Neural progenitor cell (in vitro differentiated cells): Measurements from ENCODE around the gene MEIS1. TPM values are rescaled to one million over a fixed set of nuclear protein-coding genes. Genes with fewer than 3 reads are reported as not detected.

Experiments used
- DNase-seq: peaks from one replicate; pipeline ENCODE4 v3.0.0-alpha.2; 2016; ENCODE audit warnings: low spot score
- H2AFZ ChIP-seq: fragments of 200-600 bp; sonication (generic); replicated peaks from 2 replicates; pipeline ENCODE4 v1.6.1; 2016; ENCODE audit warnings: antibody characterized with exemption
- H3F3A ChIP-seq: fragments of 200-600 bp; sonication (generic); 2 replicates; pipeline ENCODE4 v1.6.1; 2016; ENCODE audit warnings: antibody characterized with exemption, low read depth
- H3K27ac ChIP-seq: fragments of 200-600 bp; sonication (generic); 2 replicates; pipeline ENCODE4 v1.5.1; 2016; ENCODE audit warnings: mild to moderate bottlenecking
- H3K27me3 ChIP-seq: fragments of 200-600 bp; sonication (generic); 2 replicates; pipeline ENCODE4 v1.6.1; 2016; ENCODE audit warnings: mild to moderate bottlenecking, moderate library complexity
- H3K36me3 ChIP-seq: fragments of 200-600 bp; sonication (generic); 2 replicates; pipeline ENCODE4 v1.5.1; 2016
- H3K4me1 ChIP-seq: fragments of 200-600 bp; sonication (generic); 2 replicates; pipeline ENCODE4 v1.6.1; 2016; ENCODE audit warnings: mixed run types
- H3K4me2 ChIP-seq: fragments of 200-600 bp; sonication (generic); 2 replicates; pipeline ENCODE4 v1.6.1; 2016
- H3K4me3 ChIP-seq: fragments of 200-600 bp; sonication (generic); 2 replicates; pipeline ENCODE4 v1.5.1; 2016
- H3K79me2 ChIP-seq: fragments of 200-600 bp; sonication (generic); 2 replicates; pipeline ENCODE4 v1.6.1; 2016; ENCODE audit warnings: low read depth
- H3K9ac ChIP-seq: fragments of 200-600 bp; sonication (generic); 2 replicates; pipeline ENCODE4 v1.6.1; 2016
- H3K9me3 ChIP-seq: fragments of 200-600 bp; sonication (generic); 2 replicates; pipeline ENCODE4 v1.5.1; 2016; ENCODE audit warnings: low read depth
- H4K20me1 ChIP-seq: fragments of 200-600 bp; sonication (generic); 2 replicates; pipeline ENCODE4 v1.6.1; 2016; ENCODE audit warnings: low read depth
- H3K27ac Mint-ChIP-seq: 3 replicates; pipeline ENCODE4 v1.8.0; 2021; ENCODE audit warnings: mixed read lengths
- H3K27me3 Mint-ChIP-seq: 2 replicates; pipeline ENCODE4 v1.8.0; 2022; ENCODE audit warnings: low read depth, mild to moderate bottlenecking, inconsistent platforms, moderate library complexity, mixed read lengths; ENCODE audit not compliant: insufficient read depth
- H3K36me3 Mint-ChIP-seq: 3 replicates; pipeline ENCODE4 v1.8.0; 2021; ENCODE audit warnings: mixed read lengths
- H3K4me1 Mint-ChIP-seq: 3 replicates; pipeline ENCODE4 v1.8.0; 2021; ENCODE audit warnings: mixed read lengths
- H3K4me3 Mint-ChIP-seq: 3 replicates; pipeline ENCODE4 v1.8.0; 2021; ENCODE audit warnings: mild to moderate bottlenecking, moderate library complexity, mixed read lengths
- H3K9me3 Mint-ChIP-seq: 3 replicates; pipeline ENCODE4 v1.8.0; 2020; ENCODE audit warnings: mixed read lengths
- CTCF ChIP-seq: fragments of 200-600 bp; sonication (generic); IDR thresholded peaks from 2 replicates; pipeline ENCODE4 v1.5.1; 2017; ENCODE audit warnings: antibody characterized with exemption, mild to moderate bottlenecking
- EZH2 ChIP-seq: fragments of 200-600 bp; sonication (generic); IDR thresholded peaks from 2 replicates; pipeline ENCODE4 v1.6.1; 2017; ENCODE audit warnings: antibody characterized with exemption, mild to moderate bottlenecking, moderate library complexity
- EZH2phosphoT487 ChIP-seq: fragments of 200-600 bp; sonication (generic); IDR thresholded peaks from 2 replicates; pipeline ENCODE4 v1.6.1; 2017; ENCODE audit warnings: antibody characterized with exemption
- total RNA-seq: library from RNA; depleted of rRNA; stranded (reverse); fragments of >200 nt; gene quantifications from 2 replicates; pipeline ENCODE4 v1.2.3, GENCODE V29; 2015; ENCODE audit warnings: low replicate concordance

MEIS1 gene
- total RNA-seq, 1 donor from 2014 or later: 14.7 TPM

- no peak overlapping the region for H3K9ac ChIP-seq
- no peaks in the 10 kb centered on the region for H3K9me3 ChIP-seq
- no peak overlapping the region for H3K4me3 ChIP-seq
- H3F3A ChIP-seq: peaks cover 24% of the 10 kb centered on the region
- no peak for TF ChIP-seq EZH2
- TF ChIP-seq CTCF: no peak
- no peak for TF ChIP-seq EZH2phosphoT487
- H3K27ac ChIP-seq: no peak overlapping the region
- H3K27me3 ChIP-seq: peaks cover 61% of the 10 kb centered on the region
- Mint-ChIP-seq H3K27me3 (peaks cover 6% of the 10 kb centered on the region), H3K4me3 (no peak overlapping the region), H3K9me3 (no peaks in the 10 kb centered on the region), H3K27ac (no peak overlapping the region), H3K4me1 (peaks cover 6% of the 10 kb centered on the region), H3K36me3 (no peaks in the 10 kb centered on the region)
- H3K4me2 ChIP-seq: no peak overlapping the region
- H2AFZ ChIP-seq: no peak overlapping the region
- H3K36me3 ChIP-seq: no peaks in the 10 kb centered on the region
- H3K79me2 ChIP-seq: no peaks in the 10 kb centered on the region
- peaks cover 30% of the 10 kb centered on the region for H4K20me1 ChIP-seq
- DNase-seq: no peak
- H3K4me1 ChIP-seq: peaks cover 21% of the 10 kb centered on the region
Observed at GRCh38 chr2:66585587-66585986, 150.7 kb downstream of the MEIS1 start.

- no peaks in the 10 kb centered on the region for H3K36me3 Mint-ChIP-seq
- no peaks in the 10 kb centered on the region for H3K79me2 ChIP-seq
- H3K27me3 ChIP-seq: peaks cover 45% of the 10 kb centered on the region
- no peaks in the 10 kb centered on the region for H3K9me3 ChIP-seq
- H3K27ac ChIP-seq: no peak overlapping the region
- no peak overlapping the region for H3K9ac ChIP-seq
- H3K9me3 Mint-ChIP-seq: no peaks in the 10 kb centered on the region
- no peak overlapping the region for H3K27ac Mint-ChIP-seq
- no peak overlapping the region for H3K4me2 ChIP-seq
- peaks cover 10% of the 10 kb centered on the region for H3F3A ChIP-seq
- H3K4me3 ChIP-seq: no peak overlapping the region
- no peak overlapping the region for H2AFZ ChIP-seq
- no peak overlapping the region for H3K4me3 Mint-ChIP-seq
- no peaks in the 10 kb centered on the region for H3K36me3 ChIP-seq
- TF ChIP-seq CTCF: peak; percentile 62
- TF ChIP-seq EZH2phosphoT487: no peak
- no peaks in the 10 kb centered on the region for H3K27me3 Mint-ChIP-seq
- H3K4me1 Mint-ChIP-seq: no peaks in the 10 kb centered on the region
- peak; percentile 63 for DNase-seq
- peaks cover 4% of the 10 kb centered on the region for H3K4me1 ChIP-seq
- peaks cover 13% of the 10 kb centered on the region for H4K20me1 ChIP-seq
Observed at GRCh38 chr2:66587216-66587615, 152.3 kb downstream of the MEIS1 start.

GRCh38 chr2:66594001-66594400 lies 159.1 kb downstream of the MEIS1 start:
- no peak overlapping the region for H3K4me3 ChIP-seq
- H3K36me3 Mint-ChIP-seq: peaks cover 1% of the 10 kb centered on the region
- DNase-seq: no peak
- peaks cover 6% of the 10 kb centered on the region for H3K4me1 Mint-ChIP-seq
- H3K27me3 Mint-ChIP-seq: no peaks in the 10 kb centered on the region
- H3K27me3 ChIP-seq: no peaks in the 10 kb centered on the region
- no peak overlapping the region for H2AFZ ChIP-seq
- H4K20me1 ChIP-seq: no peaks in the 10 kb centered on the region
- H3K9me3 Mint-ChIP-seq: peaks cover 10% of the 10 kb centered on the region
- H3K27ac Mint-ChIP-seq: no peak overlapping the region
- H3K36me3 ChIP-seq: no peaks in the 10 kb centered on the region
- H3K4me3 Mint-ChIP-seq: no peak overlapping the region
- no peaks in the 10 kb centered on the region for H3F3A ChIP-seq
- H3K27ac ChIP-seq: no peak overlapping the region
- H3K79me2 ChIP-seq: no peaks in the 10 kb centered on the region
- TF ChIP-seq CTCF: no peak
- no peak for TF ChIP-seq EZH2
- no peak for TF ChIP-seq EZH2phosphoT487
- no peak overlapping the region for H3K4me2 ChIP-seq
- no peaks in the 10 kb centered on the region for H3K9me3 ChIP-seq
- no peak overlapping the region for H3K9ac ChIP-seq
- H3K4me1 ChIP-seq: peaks cover 7% of the 10 kb centered on the region

DNA sequence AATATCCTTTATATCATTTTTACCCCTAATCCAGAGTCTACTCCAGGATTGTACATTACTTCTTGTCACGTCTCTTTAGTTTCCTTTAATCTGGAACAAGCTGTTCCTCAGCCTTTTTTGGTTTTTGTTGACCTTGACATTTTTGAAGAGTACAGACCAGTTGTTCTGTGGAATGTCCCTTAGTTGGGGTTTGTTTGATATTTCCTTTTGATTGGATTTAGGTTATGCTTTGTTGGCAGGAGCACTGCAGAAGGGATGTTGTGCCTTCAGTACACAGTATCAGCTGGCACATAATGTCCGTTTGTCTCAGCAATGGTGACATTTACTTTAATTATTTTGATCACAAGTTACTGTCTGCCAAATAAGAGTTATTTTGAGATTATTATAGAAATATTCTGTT lies 160.6 kb downstream of the MEIS1 start:
- Histone ChIP-seq H3K4me3 (no peak overlapping the region), H3K9me3 (no peaks in the 10 kb centered on the region), H3F3A (no peaks in the 10 kb centered on the region), H4K20me1 (no peaks in the 10 kb centered on the region), H2AFZ (no peak overlapping the region), H3K27me3 (no peaks in the 10 kb centered on the region), H3K79me2 (no peaks in the 10 kb centered on the region), H3K36me3 (no peaks in the 10 kb centered on the region), H3K27ac (no peak overlapping the region), H3K4me1 (peaks cover 7% of the 10 kb centered on the region), H3K9ac (no peak overlapping the region), H3K4me2 (no peak overlapping the region)
- Mint-ChIP-seq H3K27me3 (peaks cover 2% of the 10 kb centered on the region), H3K9me3 (peaks cover 13% of the 10 kb centered on the region), H3K36me3 (peaks cover 1% of the 10 kb centered on the region), H3K27ac (no peak overlapping the region), H3K4me3 (no peak overlapping the region), H3K4me1 (peaks cover 6% of the 10 kb centered on the region)
- no peak for TF ChIP-seq CTCF
- TF ChIP-seq EZH2: no peak
- TF ChIP-seq EZH2phosphoT487: no peak
- DNase-seq: no peak
